Measurements from ENCODE around the gene GNAI2. TPM values are rescaled to one million over a fixed set of nuclear protein-coding genes. Genes with fewer than 3 reads are reported as not detected.
"Not testable (repeated sequence)": the region's sequence is repeated elsewhere in the genome, so short reads cannot be mapped to it uniquely, and the experiment has no call there.

GNAI2 gene
- total and polyA plus RNA-seq, 7 experiments from 2014 or later = 225 to 527 (median 397) TPM

- Histone ChIP-seq H3K9me3 (ENCODE audit: control insufficient read depth in 2 of 3, low read length in 3 of 3) (no peaks in the 10 kb centered on the region), H3K36me3 (ENCODE audit: control insufficient read depth in 2 of 3, insufficient read depth in 3 of 3, low read length in 3 of 3) (no peaks in the 10 kb centered on the region), H3K27me3 (ENCODE audit: control insufficient read depth in 2 of 2, insufficient read depth in 2 of 2, low read length in 2 of 2) (peaks cover 10 to 16% of the 10 kb centered on the region in 2 donors), H3K4me3 (ENCODE audit: low read length) (no peak overlapping the region), H3K4me1 (ENCODE audit: control insufficient read depth in 2 of 2, insufficient read depth in 2 of 2, low read length in 2 of 2) (peaks cover 10 to 22% of the 10 kb centered on the region in 2 donors), H3K27ac (ENCODE audit: low read depth, low read length) (no peak overlapping the region)
- CTCF ChIA-PET = interaction anchor here (0.7 to 5.1 kb wide), 4 partner anchors 16 to 141 kb away, joined by 3 to 47 read pairs (median 9); partner anchors contain the start of gene GNAT1
- Mint-ChIP-seq H3K4me1 (peaks cover 14 to 29% (median 20%) of the 10 kb centered on the region in 7 donors), H3K27me3 (peaks cover 16 to 54% (median 19%) of the 10 kb centered on the region in 5 donors), H3K4me3 (no peak overlapping the region), H3K36me3 (no peaks in the 10 kb centered on the region), H3K27ac (peak overlapping the region in 1 of 9 donors; percentile 46), H3K9me3 (peaks cover 0 to 2% (median 0%) of the 10 kb centered on the region in 11 donors)
- DNase-seq (no peak), ATAC-seq (no peak)
- intact Hi-C loops (cut with micrococcal nuclease) = no loop called here
- POLR2A ChIA-PET = interaction anchor here (0.7 kb wide), 1 partner anchor 54 kb away, joined by 3 read pairs; no protein-coding TSS in a partner anchor
Observed at GRCh38 chr3:50270422-50271224, 34.6 kb downstream of the GNAI2 start.

GRCh38 chr3:50271314-50271936, 35.4 kb downstream of the GNAI2 start:
- peaks cover 10 to 20% of the 10 kb centered on the region in 2 donors for H3K27me3 ChIP-seq (ENCODE audit: control insufficient read depth in 2 of 2, insufficient read depth in 2 of 2, low read length in 2 of 2)
- DNase-seq = no peak
- Mint-ChIP-seq H3K36me3 (no peaks in the 10 kb centered on the region), H3K4me1 (peaks cover 21 to 31% (median 26%) of the 10 kb centered on the region in 7 donors), H3K9me3 (peaks cover 0 to 2% (median 0%) of the 10 kb centered on the region in 11 donors), H3K27me3 (peaks cover 21 to 54% (median 26%) of the 10 kb centered on the region in 5 donors), H3K27ac (peak overlapping the region in 1 of 9 donors; percentile 37), H3K4me3 (peak overlapping the region in 2 of 10 donors; percentile 6 to 45)
- peaks cover 10 to 22% of the 10 kb centered on the region in 2 donors for H3K4me1 ChIP-seq (ENCODE audit: control insufficient read depth in 2 of 2, insufficient read depth in 2 of 2, low read length in 2 of 2)
- POLR2A ChIA-PET = no interaction called here
- no peak overlapping the region for H3K27ac ChIP-seq (ENCODE audit: low read depth, low read length)
- ATAC-seq = no peak
- CTCF ChIA-PET = interaction anchor here (0.6 to 5.1 kb wide), 7 partner anchors 17 to 151 kb away, joined by 3 to 47 read pairs (median 5); partner anchors contain the start of gene GNAT1
- H3K9me3 ChIP-seq (ENCODE audit: control insufficient read depth in 2 of 3, low read length in 3 of 3) = no peaks in the 10 kb centered on the region
- H3K4me3 ChIP-seq (ENCODE audit: low read length) = no peak overlapping the region
- H3K36me3 ChIP-seq (ENCODE audit: control insufficient read depth in 2 of 3, insufficient read depth in 3 of 3, low read length in 3 of 3) = no peaks in the 10 kb centered on the region
- intact Hi-C loops (cut with micrococcal nuclease) = no loop called here

- not testable (repeated sequence) for H3K9me3 Mint-ChIP-seq; H3K36me3 ChIP-seq (ENCODE audit: control insufficient read depth in 2 of 3, insufficient read depth in 3 of 3, low read length in 3 of 3); H3K4me3 ChIP-seq (ENCODE audit: low read length); H3K9me3 ChIP-seq (ENCODE audit: control insufficient read depth in 2 of 3, low read length in 3 of 3); H3K36me3 Mint-ChIP-seq; H3K27ac ChIP-seq (ENCODE audit: low read depth, low read length); ATAC-seq; DNase-seq
- ChIA-PET POLR2A (interaction anchor here (1.1 kb wide), 1 partner anchor 78 kb away, joined by 3 read pairs; no protein-coding TSS in a partner anchor), CTCF (interaction anchor here (0.8 to 5.1 kb wide), 7 partner anchors 26 to 152 kb away, joined by 3 to 47 read pairs (median 4); partner anchors contain the start of gene GNAT1)
- H3K27me3 ChIP-seq (ENCODE audit: control insufficient read depth in 2 of 2, insufficient read depth in 2 of 2, low read length in 2 of 2) = peaks cover 15 to 23% of the 10 kb centered on the region in 2 donors
- Mint-ChIP-seq H3K27ac (peak overlapping the region in 1 of 9 donors; percentile 82), H3K4me3 (peak overlapping the region in 5 of 10 donors; percentile 69 to 88 (median 76)), H3K4me1 (peaks cover 21 to 31% (median 26%) of the 10 kb centered on the region in 7 donors), H3K27me3 (peaks cover 21 to 50% (median 29%) of the 10 kb centered on the region in 5 donors)
- H3K4me1 ChIP-seq (ENCODE audit: control insufficient read depth in 2 of 2, insufficient read depth in 2 of 2, low read length in 2 of 2) = peaks cover 10 to 22% of the 10 kb centered on the region in 2 donors
- intact Hi-C loops (cut with micrococcal nuclease) = loop anchor here in 1 of 2 donors (2.0 kb wide), 1 partner anchor 36 kb away; the partner anchor contains the start of gene GNAI2
Observed at GRCh38 chr3:50272538-50272910, 36.5 kb downstream of the GNAI2 start.

GRCh38 chr3:50272911-50273688, 37.1 kb downstream of the GNAI2 start:
- ATAC-seq = peak; percentile 92
- no peak overlapping the region for H3K27ac ChIP-seq (ENCODE audit: low read depth, low read length)
- peak; percentile 65 to 95 (median 80) for DNase-seq
- intact Hi-C loops (cut with micrococcal nuclease) = loop anchor here (1.0 to 2.0 kb wide), 9 partner anchors 13 to 152 kb away; partner anchors contain the start of genes GNAI2 (in 1 of the 2), HYAL3 (in 1 of the 2), IFRD2 (in 1 of the 2) and NAA80 (in 1 of the 2)
- H3K4me3 ChIP-seq (ENCODE audit: low read length) = peak overlapping the region; percentile 48
- Mint-ChIP-seq H3K36me3 (no peaks in the 10 kb centered on the region), H3K27ac (peak overlapping the region in 5 of 9 donors; percentile 20 to 82 (median 72)), H3K4me1 (peaks cover 21 to 31% (median 26%) of the 10 kb centered on the region in 7 donors), H3K27me3 (peaks cover 21 to 50% (median 29%) of the 10 kb centered on the region in 5 donors), H3K9me3 (peaks cover 0 to 2% (median 0%) of the 10 kb centered on the region in 11 donors), H3K4me3 (peak overlapping the region; percentile 59 to 88 (median 76))
- peaks cover 15 to 23% of the 10 kb centered on the region in 2 donors for H3K27me3 ChIP-seq (ENCODE audit: control insufficient read depth in 2 of 2, insufficient read depth in 2 of 2, low read length in 2 of 2)
- peaks cover 10 to 22% of the 10 kb centered on the region in 2 donors for H3K4me1 ChIP-seq (ENCODE audit: control insufficient read depth in 2 of 2, insufficient read depth in 2 of 2, low read length in 2 of 2)
- H3K36me3 ChIP-seq (ENCODE audit: control insufficient read depth in 2 of 3, insufficient read depth in 3 of 3, low read length in 3 of 3) = no peaks in the 10 kb centered on the region
- CTCF ChIA-PET = interaction anchor here (0.8 to 5.1 kb wide), 6 partner anchors 26 to 80 kb away, joined by 3 to 47 read pairs (median 11); partner anchors contain the start of gene GNAT1
- POLR2A ChIA-PET = interaction anchor here (1.1 kb wide), 1 partner anchor 79 kb away, joined by 3 read pairs; no protein-coding TSS in a partner anchor
- H3K9me3 ChIP-seq (ENCODE audit: control insufficient read depth in 2 of 3, low read length in 3 of 3) = no peaks in the 10 kb centered on the region

- H3K27ac Mint-ChIP-seq = no peak overlapping the region
- intact Hi-C loops (cut with micrococcal nuclease) = loop anchor here (1.0 to 2.0 kb wide), 10 partner anchors 13 to 152 kb away; partner anchors contain the start of genes GNAI2 (in 1 of the 2), HYAL3 (in 1 of the 2), IFRD2 (in 1 of the 2) and NAA80 (in 1 of the 2)
- peaks cover 21 to 50% (median 29%) of the 10 kb centered on the region in 5 donors for H3K27me3 Mint-ChIP-seq
- Histone ChIP-seq H3K27ac (ENCODE audit: low read depth, low read length) (no peak overlapping the region), H3K9me3 (ENCODE audit: control insufficient read depth in 2 of 3, low read length in 3 of 3) (no peaks in the 10 kb centered on the region), H3K36me3 (ENCODE audit: control insufficient read depth in 2 of 3, insufficient read depth in 3 of 3, low read length in 3 of 3) (no peaks in the 10 kb centered on the region), H3K4me3 (ENCODE audit: low read length) (no peak overlapping the region), H3K4me1 (ENCODE audit: control insufficient read depth in 2 of 2, insufficient read depth in 2 of 2, low read length in 2 of 2) (peaks cover 10 to 22% of the 10 kb centered on the region in 2 donors), H3K27me3 (ENCODE audit: control insufficient read depth in 2 of 2, insufficient read depth in 2 of 2, low read length in 2 of 2) (peaks cover 15 to 23% of the 10 kb centered on the region in 2 donors)
- no peaks in the 10 kb centered on the region for H3K36me3 Mint-ChIP-seq
- peaks cover 20 to 31% (median 26%) of the 10 kb centered on the region in 7 donors for H3K4me1 Mint-ChIP-seq
- POLR2A ChIA-PET = interaction anchor here (1.1 kb wide), 1 partner anchor 79 kb away, joined by 3 read pairs; no protein-coding TSS in a partner anchor
- peaks cover 0 to 2% (median 0%) of the 10 kb centered on the region in 11 donors for H3K9me3 Mint-ChIP-seq
- H3K4me3 Mint-ChIP-seq = peak overlapping the region in 3 of 10 donors; percentile 78 to 88 (median 80)
- no peak for ATAC-seq
- CTCF ChIA-PET = interaction anchor here (2.2 to 5.1 kb wide), 2 partner anchors 27 to 80 kb away, joined by 12 to 47 read pairs; partner anchors contain the start of gene GNAT1
- DNase-seq = no peak
Observed at GRCh38 chr3:50273689-50274065, 37.7 kb downstream of the GNAI2 start.

All from naive thymus-derived CD4-positive, alpha-beta T cell (primary cell).